Endometrial microvascular endothelial cells (primary cell): ENCODE measurements around the gene PEMT. TPM values are rescaled to one million over a fixed set of nuclear protein-coding genes. Genes with fewer than 3 reads are reported as not detected.

ENCODE experiments used
- total RNA-seq: library from RNA; depleted of rRNA; stranded (reverse); fragments of >200 nt; gene quantifications from one replicate; pipeline ENCODE4 v1.2.3, GENCODE V29; 2015; ENCODE audit errors: inconsistent ontology term

Gene PEMT
- total RNA-seq, 1 donor from 2014 or later = 33.3 TPM

Other genes with a start within 250 kb of the PEMT start
- gene MED9, start 114.7 kb downstream of the PEMT start, total RNA-seq = 14.7 TPM
- 0.65 TPM for gene RASD1, start 95.3 kb downstream of the PEMT start, total RNA-seq
- 14.3 TPM for gene RAI1, start 89.8 kb upstream of the PEMT start, total RNA-seq
- 49.8 TPM for gene SREBF1, start 245.3 kb upstream of the PEMT start, total RNA-seq